Measurements from ENCODE around the gene MAZ.
A peak's percentile ranks its signal among the peaks of the same experiment; 100 is the strongest.
"Not testable (repeated sequence)": the region's sequence is repeated elsewhere in the genome, so short reads cannot be mapped to it uniquely, and the experiment has no call there.

MAZ gene

DNA sequence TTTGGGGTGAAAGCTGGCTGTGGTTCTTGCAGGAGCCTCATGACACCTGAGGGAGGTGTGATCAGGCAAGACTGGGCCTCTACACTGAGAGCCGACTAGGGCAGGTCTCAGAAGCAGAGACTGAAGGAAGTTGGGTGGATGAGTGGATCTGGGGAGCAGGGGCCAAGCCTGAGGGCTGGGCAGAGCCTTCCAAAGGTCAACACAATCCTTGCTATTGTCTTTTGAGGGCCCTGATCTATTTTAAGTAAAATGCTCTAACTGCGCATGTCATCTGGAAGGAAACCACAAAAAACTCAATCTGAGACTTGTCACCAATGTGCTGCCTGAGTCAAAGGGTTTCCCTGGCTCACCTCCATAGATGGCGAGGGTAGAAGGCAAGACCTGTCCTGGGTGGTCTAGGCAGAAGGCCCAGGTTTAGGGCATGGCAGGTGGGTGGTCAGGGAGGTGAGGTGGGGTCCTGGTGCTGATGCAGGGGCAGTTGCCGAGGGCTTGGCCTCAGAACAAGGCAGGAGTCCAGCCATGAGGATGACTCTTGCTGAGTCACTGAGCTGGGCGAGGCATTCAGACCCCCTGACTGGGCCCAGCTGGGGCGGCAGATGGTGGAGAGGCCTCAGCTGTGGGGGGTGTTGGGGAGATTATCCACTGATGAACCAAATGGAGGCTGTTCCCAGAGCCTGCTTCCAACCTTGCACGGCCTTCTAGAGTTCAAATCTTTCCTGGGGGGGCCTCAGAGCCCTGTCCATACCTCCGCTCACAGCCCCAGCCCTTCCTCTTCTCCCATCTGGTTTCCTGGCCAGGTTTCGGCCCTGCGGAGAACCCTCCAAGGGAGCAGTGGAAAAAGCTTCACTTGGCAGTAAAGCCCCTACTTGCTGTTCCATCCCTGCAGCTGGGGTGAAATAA, 19.1 kb downstream of the MAZ start:
- DNase-seq, result peak; percentile 67

DNA sequence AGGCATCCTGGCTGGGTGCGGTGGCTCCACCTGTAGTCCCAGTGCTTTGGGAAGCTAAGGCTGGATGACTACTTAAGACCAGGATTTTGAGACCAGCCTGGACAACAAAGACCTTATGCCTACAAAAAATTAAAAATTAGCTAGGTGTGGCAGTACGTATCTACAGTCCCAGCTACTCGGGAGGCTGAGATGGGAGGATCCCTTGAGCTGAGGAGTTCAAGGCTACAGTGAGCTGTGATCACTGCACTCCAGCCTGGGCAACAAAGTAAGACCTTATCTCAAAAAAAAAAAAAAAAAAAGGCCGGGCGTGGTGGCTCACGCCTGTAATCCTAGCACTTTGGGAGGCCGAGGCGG, 20.0 kb downstream of the MAZ start:
- DNase-seq, result no peak

DNA sequence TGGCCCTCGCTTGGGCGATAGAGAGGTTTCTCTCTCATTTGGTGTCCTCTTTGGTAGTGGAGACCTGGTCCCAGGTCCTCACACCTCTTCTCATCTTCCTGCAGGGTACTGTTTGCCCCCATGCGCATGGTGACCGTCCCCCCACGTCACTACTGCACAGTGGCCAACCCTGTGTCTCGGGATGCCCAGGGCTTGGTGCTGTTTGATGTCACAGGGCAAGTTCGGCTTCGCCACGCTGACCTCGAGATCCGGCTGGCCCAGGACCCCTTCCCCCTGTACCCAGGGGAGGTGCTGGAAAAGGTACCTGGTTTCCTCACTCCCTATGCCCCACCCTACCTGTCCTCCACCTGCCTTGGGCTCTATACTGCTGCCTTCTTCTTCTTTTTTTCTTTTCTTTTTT, 24.4 kb downstream of the MAZ start:
- DNase-seq, result no peak

DNA sequence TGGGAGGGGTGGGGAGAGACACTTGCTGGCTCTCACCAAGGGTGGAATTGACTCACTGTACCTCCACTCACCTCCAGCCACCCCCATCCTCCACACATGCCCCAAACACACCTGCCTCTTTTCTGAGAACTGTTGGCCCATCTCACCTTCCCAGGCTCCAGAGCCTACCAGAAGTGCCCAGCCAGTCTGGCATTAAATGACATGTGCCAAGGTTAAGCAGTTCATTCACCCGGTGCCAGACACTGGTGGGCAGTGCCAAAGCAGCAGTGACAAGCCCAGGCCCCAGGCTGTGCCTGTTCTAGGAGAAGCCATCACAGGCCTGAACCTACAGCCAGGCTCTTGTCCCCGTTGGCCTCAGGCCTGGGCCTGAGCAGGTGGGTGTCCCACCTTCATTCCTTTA, 25.2 kb downstream of the MAZ start:
- DNase-seq, result no peak

DNA sequence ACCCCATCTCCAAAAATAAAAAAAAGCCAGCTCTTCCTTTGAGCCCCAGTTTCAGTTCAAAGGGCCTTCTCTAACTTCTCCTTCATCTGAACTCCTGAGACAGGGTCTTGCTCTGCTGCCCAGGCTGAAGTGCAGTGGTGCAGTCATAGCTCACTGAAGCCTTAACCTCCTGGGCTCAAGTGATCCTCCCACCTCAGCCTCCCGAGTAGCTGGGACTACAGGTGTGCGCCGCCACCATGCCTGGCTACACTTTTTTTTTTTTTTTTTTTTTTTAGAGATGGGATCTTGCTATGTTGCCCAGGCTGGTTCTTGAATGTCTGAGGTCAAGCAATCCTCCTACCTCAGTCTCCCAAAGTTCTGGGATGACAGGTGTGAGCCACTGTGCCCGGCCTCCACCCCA, 26.9 kb downstream of the MAZ start:
- DNase-seq, result not testable (repeated sequence)

DNA sequence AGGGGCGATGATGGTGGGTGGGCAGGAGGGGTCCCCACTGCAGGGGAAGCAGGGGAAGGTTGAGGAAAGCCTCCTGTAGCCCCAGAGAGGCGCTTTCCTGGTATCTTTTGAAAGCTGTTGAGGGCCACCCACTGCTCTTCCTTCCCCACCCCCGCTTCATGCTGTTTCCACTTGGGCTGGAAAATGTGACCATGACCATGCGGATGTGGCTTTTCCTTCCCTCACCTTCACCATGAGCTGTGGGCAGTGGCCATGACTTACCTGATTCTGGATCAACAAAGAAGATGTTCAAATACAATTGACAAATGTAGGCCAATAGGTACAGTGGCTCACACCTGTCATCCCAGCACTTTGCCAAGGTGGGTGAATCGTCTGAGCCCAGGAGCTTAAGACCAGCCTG, 27.8 kb downstream of the MAZ start:
- DNase-seq, result peak; percentile 45

DNA sequence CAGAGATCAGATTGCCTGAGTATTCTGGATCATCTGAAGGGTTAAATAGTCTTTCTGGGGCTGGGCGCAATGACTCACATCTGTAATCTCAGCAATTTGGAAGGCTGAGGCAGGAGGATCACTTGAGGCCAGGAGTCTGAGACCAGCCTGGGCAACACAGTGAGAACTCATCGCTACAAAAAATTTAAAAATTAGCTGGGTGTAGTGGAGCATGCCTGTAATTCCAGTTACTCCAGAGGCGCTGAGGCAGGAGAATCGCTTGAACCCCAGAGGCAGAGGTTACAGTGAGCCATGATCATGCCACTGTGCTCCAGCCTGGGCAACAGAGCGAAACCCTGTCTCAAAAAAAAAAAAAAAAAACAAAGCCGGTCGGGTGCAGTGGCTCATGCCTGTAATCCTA, 29.6 kb downstream of the MAZ start:
- DNase-seq, result no peak

DNA sequence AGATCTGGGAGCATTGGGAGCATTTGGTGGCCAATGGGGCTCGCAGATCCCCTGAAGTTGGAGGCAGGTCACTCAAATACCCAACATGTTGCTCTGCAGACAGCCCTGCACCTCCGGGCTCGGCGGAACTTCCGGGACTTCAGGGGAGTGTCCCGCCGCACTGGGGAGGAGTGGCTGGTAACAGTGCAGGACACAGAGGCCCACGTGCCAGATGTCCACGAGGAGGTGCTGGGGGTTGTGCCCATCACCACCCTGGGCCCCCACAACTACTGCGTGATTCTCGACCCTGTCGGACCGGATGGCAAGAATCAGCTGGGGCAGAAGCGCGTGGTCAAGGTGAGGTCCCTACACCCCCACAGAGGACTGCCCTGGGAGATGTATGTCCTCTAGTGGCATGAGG, 30.3 kb downstream of the MAZ start:
- no peak for DNase-seq

DNA sequence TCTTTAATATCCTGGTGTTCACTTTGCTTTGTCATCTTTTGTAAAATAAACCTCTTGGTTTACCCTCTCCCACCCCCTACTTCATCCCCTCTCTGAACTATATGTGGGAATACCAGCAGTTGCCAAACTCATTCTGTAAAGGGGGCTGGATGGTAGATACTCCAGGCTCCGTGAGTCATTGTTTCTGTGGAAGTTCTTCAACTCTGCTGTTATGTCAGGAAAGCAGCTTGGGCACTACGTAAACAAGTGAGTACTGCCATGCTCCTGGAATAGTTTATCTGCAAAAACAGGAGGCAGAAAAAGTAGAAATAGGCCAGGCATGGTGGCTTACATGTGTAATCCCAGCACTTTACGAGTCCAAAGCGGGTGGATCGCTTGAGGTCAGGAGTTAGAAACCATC, 31.5 kb downstream of the MAZ start:
- DNase-seq, result no peak

DNA sequence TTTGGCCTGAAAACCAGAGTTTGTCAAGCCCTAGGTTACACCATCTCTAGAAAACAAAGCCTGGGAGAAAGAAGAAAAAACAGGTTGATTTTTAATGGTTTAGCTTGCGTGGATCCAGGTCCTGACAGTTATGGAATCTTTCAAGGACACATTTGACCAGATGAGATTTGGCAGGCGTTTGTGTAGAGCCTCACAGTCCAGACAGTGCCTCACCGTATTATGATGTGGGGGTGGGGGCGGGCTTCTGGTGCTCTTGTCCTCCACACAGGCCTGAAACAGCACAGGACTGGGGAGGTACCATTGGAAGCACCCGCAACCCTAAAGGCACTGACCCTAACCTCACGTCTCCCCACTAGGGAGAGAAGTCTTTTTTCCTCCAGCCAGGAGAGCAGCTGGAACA, 33.5 kb downstream of the MAZ start:
- no peak for DNase-seq

DNA sequence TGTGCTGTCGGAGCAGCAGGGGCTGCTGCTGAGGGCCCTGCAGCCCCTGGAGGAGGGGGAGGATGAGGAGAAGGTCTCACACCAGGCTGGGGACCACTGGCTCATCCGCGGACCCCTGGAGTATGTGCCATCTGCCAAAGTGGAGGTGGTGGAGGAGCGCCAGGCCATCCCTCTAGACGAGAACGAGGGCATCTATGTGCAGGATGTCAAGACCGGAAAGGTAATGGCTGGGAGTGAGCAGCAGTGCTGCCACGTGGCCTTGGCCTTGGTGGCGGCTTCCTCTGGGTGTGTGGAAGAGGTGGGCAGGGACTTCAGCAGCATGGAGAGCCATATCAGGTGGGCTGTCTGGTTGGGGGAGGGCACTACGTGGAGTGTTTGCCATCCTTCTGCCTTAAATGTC, 33.9 kb downstream of the MAZ start:
- DNase-seq, result no peak

DNA sequence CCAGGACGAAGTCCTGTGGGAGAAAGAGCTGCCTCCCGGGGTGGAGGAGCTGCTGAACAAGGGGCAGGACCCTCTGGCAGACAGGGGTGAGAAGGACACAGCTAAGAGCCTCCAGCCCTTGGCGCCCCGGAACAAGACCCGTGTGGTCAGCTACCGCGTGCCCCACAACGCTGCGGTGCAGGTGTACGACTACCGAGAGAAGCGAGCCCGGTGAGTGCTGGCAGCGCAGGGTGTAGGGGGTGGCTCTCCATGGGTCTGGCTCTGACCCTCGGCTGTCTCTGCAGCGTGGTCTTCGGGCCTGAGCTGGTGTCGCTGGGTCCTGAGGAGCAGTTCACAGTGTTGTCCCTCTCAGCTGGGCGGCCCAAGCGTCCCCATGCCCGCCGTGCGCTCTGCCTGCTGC, 35.3 kb downstream of the MAZ start:
- DNase-seq, result no peak

DNA sequence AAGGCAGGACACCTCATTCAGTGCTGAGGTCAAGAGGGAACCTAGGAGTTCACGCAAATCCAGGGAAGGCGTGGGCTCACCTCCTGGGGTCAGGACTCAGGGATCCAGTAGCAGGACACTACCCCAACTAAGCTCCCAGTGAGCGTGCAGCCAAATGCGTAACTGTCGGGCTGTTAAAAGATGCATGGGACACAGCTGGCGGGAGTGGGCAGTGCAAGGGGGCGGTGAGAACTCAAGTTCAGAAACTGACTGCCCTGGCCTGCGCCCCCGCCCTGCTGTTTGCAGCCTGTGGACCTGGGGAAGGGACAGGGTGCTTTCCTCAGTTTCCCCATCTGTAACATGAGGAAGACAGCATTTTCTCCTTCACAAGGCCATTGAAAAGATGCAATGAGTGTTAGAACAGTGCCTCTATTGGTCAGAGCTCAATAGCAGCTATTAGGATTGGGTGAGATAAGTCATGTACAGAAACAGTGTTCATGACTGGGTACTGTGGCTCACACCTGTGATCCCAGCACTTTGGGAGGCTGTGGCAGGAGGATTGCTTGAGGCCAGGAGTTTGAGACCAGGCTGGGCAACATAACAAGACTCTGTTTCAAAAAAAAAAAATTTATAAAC, 36.5 kb downstream of the MAZ start:
- no peak for DNase-seq

DNA sequence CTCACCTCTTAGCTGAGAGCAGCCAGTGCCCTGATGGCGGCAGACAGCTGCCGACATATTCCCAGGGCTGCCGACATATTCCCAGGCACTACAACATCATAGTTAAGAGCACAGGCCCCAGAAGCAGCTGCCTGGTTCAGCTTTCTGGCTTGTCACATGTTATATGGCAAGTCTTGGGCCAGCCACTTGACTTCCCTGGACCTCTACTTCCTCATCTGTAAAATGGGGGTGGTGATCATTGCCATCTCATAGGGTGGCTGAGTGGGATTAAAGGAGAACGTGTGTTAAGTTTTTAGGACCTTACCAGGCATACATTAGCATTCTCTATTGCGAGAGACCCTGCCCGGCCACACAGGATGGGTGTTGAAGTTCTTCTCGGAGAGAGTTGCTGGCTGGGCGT, 37.6 kb downstream of the MAZ start:
- no peak for DNase-seq

DNA sequence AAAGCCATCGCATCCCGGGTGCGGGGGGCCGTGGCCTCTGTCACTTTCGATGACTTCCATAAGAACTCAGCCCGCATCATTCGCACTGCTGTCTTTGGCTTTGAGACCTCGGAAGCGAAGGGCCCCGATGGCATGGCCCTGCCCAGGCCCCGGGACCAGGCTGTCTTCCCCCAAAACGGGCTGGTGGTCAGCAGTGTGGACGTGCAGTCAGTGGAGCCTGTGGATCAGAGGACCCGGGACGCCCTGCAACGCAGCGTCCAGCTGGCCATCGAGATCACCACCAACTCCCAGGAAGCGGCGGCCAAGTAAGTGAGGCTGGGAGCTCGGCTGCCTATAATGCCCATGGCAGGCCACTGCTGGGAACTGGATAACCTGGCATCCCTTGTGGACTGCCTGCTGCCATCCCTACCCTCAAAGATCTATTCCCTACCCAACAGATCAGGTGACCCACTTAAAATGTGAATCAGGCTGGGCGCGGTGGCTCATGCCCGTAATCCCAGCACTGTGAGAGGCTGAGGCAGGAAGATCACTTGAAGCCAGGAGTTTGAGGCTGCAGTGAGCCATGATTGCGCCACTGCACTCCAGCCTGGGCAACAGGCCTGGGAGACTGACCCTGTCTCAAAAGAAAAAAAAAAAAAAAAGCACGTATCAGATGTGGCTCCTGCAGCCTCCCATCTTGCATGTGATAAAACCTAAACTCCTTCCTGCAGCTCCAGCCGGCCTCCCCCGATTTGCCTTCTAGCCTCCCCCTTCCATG, 38.4 kb downstream of the MAZ start:
- DNase-seq, result no peak

DNA sequence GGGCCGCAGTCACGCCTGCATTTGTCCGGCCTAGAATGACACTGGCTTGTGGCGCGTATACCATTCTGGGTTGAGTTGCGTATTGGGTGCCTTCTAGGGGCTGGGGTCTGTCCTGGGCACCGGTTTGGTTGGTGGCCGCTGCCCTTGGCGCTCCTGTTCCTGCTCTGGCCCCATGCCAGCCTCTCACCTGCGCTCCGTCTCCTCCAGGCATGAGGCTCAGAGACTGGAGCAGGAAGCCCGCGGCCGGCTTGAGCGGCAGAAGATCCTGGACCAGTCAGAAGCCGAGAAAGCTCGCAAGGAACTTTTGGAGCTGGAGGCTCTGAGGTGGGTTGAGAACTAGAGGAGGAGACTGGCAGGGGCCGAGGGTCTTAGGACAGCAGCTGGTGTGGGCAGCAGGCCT, 39.3 kb downstream of the MAZ start:
- DNase-seq, result no peak

DNA sequence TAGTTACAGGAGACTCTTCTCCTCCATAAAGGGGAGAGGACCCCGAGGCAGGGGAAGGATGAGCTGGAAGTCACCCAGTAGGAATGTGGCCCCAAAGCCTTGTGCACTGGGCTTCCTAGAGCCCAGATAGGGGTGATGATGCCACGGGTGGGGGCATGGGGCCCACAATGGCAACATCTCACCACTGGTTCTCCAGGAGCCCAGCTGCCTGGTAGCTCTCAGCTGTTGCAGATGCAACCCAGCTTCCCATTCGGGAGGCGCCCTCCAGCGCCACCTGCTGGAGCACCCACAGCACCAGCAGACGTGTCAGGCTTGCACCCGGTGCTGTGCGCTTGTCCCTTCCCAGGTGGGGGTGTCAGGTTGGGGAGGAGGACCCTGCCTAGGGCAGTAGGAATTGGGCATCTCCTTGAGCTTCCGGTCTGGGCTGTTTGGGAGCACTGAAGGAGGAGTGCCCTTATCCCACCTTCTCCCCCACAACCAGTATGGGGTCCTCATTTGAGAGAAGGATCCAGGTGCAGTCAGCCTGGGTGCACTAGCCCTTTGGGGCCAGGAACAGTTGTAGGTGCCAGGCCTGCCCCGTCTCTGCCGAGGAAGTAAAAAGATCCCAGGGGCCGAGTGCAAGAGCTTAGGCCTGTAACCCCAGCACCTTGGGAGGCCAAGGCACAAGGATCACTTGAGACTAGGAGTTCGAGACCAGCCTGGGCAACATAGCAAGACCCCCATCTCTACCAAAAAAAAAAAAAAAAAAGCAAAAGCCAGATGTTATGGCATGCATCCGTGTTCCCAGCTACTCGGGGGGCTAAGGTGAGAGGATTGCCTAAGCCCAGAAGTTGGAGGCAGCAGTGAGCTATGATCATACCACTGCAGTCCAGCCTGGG, 42.3 kb downstream of the MAZ start:
- peak; percentile 91 for DNase-seq

DNA sequence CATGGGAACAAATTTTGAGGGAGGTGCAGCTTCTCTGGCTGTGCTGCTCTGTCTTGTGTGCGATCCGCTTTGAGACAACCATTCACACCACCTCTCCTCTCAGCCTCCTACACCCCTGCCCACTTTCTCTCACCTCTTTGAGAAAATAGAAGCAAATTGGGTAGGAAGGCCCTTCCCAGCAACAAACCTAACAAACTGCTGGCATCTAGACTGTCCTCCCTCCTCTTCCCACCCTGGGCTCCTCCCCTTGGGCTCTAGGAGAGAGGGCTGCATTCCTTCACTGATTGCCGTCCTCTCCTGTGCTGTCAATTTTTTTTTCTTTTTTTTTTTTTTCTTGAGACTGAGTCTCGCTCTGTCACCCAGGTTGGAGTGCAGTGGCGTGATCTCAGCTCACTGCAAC, 43.2 kb downstream of the MAZ start:
- DNase-seq, result no peak

DNA sequence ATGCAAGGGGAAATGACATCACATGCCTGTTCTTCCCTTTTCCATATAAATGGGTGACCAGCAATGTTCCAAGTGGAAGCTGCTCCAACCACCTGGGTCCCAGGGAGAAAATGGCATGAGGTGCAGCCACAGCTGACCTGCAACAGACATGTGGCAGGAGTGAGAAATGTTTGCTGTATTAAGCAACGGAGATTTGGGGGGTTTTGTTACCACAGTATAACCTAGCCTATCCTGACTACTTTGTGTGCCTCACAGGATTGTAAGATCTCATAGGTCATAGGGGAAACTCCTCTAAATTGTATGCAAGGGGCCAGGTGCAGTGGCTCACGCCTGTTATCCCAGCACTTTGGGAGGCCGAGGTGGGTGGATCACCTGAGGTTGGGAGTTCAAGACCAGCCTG, 44.7 kb downstream of the MAZ start:
- no peak for DNase-seq

DNA sequence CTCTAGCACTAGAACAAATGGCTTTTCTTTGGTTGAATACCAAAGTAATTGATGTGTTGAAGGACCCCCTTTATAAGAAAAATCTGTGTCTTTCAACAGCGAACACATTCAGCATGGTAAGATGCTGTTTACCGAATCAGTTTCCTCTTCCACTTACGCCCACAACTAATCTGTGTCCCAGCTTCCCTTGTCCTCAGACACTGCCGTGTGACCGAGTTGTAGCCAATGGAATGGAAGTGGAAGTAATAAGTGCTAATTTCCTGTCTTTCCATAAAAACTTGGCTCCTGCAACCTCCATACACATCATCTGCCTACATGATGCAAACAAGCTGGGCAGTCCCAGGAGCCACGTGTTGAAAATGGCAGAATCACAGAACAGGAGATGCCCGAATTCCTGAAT, 46.3 kb downstream of the MAZ start:
- DNase-seq, result no peak

DNA sequence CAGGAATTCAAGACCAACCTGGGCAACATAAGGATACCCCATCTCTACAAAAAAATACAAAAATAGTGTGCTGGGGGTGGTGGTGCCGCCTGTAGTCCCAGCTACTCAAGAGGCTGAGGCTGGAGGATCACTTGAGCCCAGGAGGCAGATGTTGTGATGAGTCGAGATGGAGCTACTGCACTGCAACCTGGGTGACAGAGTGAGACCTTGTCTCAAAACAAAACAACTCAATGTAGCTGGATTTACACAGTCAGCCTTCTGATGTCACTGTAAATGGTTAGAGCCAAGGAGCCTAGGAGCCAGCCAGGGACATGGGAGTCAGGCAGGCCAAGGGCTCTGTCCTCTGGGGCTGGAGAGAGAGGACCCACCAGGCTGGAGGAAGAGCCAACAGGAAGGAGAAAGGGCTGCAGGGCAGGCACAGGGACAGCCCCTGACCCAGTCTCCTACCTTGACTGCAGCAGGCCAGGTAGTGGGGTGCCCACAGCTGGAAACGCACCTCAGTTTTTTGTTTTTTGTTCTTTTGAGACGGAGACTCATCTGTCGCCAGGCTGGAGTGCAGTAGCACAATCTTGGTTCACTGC, 48.3 kb downstream of the MAZ start:
- DNase-seq, result no peak

DNA sequence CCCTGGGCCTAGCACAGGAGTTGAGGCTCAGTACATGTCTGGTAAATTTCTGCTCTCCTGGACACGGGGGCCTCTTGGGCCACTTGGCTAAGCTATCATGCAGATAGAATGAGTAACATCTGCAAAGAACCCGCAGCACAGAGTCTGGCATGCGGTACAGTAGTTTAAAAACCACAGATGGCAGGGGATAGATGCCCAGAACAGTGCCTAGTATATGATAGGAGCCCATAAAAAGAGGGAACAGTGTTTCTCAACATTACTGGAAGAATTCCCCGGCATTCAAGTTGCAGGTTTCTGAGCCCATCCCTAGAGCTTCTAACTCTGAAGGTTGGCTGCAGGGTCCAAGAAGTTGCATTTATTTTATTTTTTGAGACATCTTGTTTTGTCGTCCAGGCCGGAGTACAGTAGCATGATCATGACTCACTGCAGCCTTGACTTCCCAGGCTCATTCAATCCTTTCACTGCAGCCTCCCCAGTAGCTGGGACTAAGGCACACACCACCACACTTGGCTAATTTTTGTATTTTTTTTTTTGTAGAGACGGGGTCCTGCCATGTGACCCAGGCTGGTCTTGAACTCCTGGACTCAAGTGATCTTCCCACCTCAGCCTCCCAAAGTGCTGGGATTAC, 50.9 kb downstream of the MAZ start:
- DNase-seq, result no peak

Measured in stimulated activated CD8-positive, alpha-beta memory T cell treated with anti-CD3 and anti-CD28 coated beads, Interleukin-4, amount 100 ng/mL, for 48 hours (primary cell).